Panc1 (cell line): ENCODE data around the gene SRPRA. TPM values are rescaled to one million over a fixed set of nuclear protein-coding genes. Genes with fewer than 3 reads are reported as not detected.

Experiments used
- ATAC-seq: fragments of 200-7000 bp; cut with Tn5 transposase; 2 replicates; pipeline ENCODE4 v1.9.1; 2020; ENCODE audit warnings: mild to moderate bottlenecking, moderate library complexity
- BruUV-seq: library from RNA; stranded (reverse); fragments of 400-500 nt; replicated peaks from 2 replicates; lab custom pipeline; 2021; lab: Mats Ljungman, UMichigan
- CTCF ChIA-PET: fragments of 300-600 bp; sonication (Branson Sonifier 250); formaldehyde crosslinking; loops from one replicate; lab custom pipeline; 2022; ENCODE audit warnings: antibody characterized with exemption; lab: Charles Lee
- POLR2A ChIA-PET: fragments of 300-600 bp; sonication (Branson Sonifier 250); formaldehyde crosslinking; loops from one replicate; lab custom pipeline; 2022; ENCODE audit warnings: antibody characterized with exemption; lab: Charles Lee
- DNase-seq: peaks from one replicate; pipeline ENCODE4 v3.0.0-alpha.2; 2010; ENCODE audit warnings: low read depth, low spot score
- H3K27ac ChIP-seq: 2 replicates; pipeline ENCODE4 v1.5.1; 2011; ENCODE audit warnings: mild to moderate bottlenecking, low read length, inconsistent platforms
- H3K27me3 ChIP-seq: fragments of 200-500 bp; sonication (Bioruptor generic); 2 replicates; pipeline ENCODE4 v1.6.0; 2014; ENCODE audit warnings: low read length, inconsistent platforms; ENCODE audit not compliant: control insufficient read depth, insufficient read depth
- H3K36me3 ChIP-seq: fragments of 200-500 bp; sonication (Bioruptor generic); 2 replicates; pipeline ENCODE4 v1.5.1; 2014; ENCODE audit warnings: inconsistent platforms, mild to moderate bottlenecking, low read length, moderate library complexity; ENCODE audit not compliant: control insufficient read depth, insufficient read depth
- H3K4me1 ChIP-seq: 2 replicates; pipeline ENCODE4 v1.5.1; 2011; ENCODE audit warnings: inconsistent platforms, mild to moderate bottlenecking, low read length, moderate library complexity; ENCODE audit not compliant: control insufficient read depth, insufficient read depth
- H3K4me3 ChIP-seq, 2 experiments: 2 replicates each; pipeline ENCODE4 v1.5.1; 2011 to 2012; ENCODE audit warnings: low read depth in 2 of 2, low read length in 2 of 2, mild to moderate bottlenecking in 2 of 2, inconsistent platforms in 1 of 2, moderate library complexity in 1 of 2
- H3K9me3 ChIP-seq: fragments of 200-500 bp; sonication (Bioruptor generic); 2 replicates; pipeline ENCODE4 v1.5.1; 2014; ENCODE audit warnings: low read depth, mild to moderate bottlenecking, inconsistent platforms, low read length, moderate library complexity; ENCODE audit not compliant: control insufficient read depth, insufficient read depth
- CTCF ChIP-seq: fragments of 450-650 bp; IDR thresholded peaks from 2 replicates; pipeline ENCODE4 v1.5.1; 2017; ENCODE audit warnings: mild to moderate bottlenecking
- POLR2AphosphoS5 ChIP-seq: IDR thresholded peaks from 2 replicates; pipeline ENCODE4 v1.6.1; 2012; ENCODE audit warnings: mild to moderate bottlenecking, low read depth, low read length, moderate library complexity
- REST ChIP-seq, 2 experiments: IDR thresholded peaks; 2 replicates each; pipeline ENCODE4 v1.6.1; 2011 to 2012; ENCODE audit warnings: low read depth in 2 of 2, control low read depth in 1 of 2, low read length in 1 of 2, mild to moderate bottlenecking in 1 of 2, moderate library complexity in 1 of 2; ENCODE audit not compliant: insufficient read depth in 1 of 2
- SIN3A ChIP-seq: IDR thresholded peaks from 2 replicates; pipeline ENCODE4 v1.6.1; 2012; ENCODE audit warnings: low read depth, mild to moderate bottlenecking, low read length, moderate library complexity, borderline replicate concordance; ENCODE audit not compliant: insufficient read depth
- TCF7L2 ChIP-seq: IDR thresholded peaks from 2 replicates; pipeline ENCODE4 v1.6.1; 2011; ENCODE audit warnings: mild to moderate bottlenecking, low read depth, low read length, inconsistent platforms
- in situ Hi-C: cut with HindIII; loops from 2 replicates; pipeline ENCODE4 v1.10.0; 2016; ENCODE audit warnings: low sequenced_read_pairs, low pct_unique_long_range_greater_than_20kb
- intact Hi-C: fragments of 100-400 bp; cut with micrococcal nuclease; formaldehyde crosslinking; loops from one replicate; pipeline ENCODE4 v1.10.0; 2022; ENCODE audit not compliant: unreplicated experiment
- total RNA-seq: library from RNA; stranded (reverse); gene quantifications from one replicate; pipeline ENCODE4 v1.2.1, GENCODE V29; 2021; ENCODE audit not compliant: unreplicated experiment

SRPRA gene
- total RNA-seq, 1 experiment from 2014 or later = 149 TPM

GRCh38 chr11:126308271-126308671, 39.6 kb upstream of the SRPRA start:
- POLR2A ChIA-PET = no interaction called here
- no peak for TF ChIP-seq SIN3A
- no peak for TF ChIP-seq POLR2AphosphoS5
- TF ChIP-seq CTCF = no peak
- TF ChIP-seq REST (IDR thresholded peaks at IDR 0.05; ENCODE audit: insufficient read depth in 1 of 2, low read depth in 2 of 2, low read length in 1 of 2) = no peak
- no peak for TF ChIP-seq TCF7L2
- Histone ChIP-seq H3K27ac (no peak overlapping the region), H3K4me3 (no peak overlapping the region), H3K4me1 (peaks cover 6% of the 10 kb centered on the region; the same call in 1 of the 2 replicates), H3K27me3 (no peaks in the 10 kb centered on the region), H3K36me3 (no peaks in the 10 kb centered on the region), H3K9me3 (no peaks in the 10 kb centered on the region)
- in situ Hi-C loops (no loop called here), intact Hi-C loops (no loop called here)
- DNase-seq (no peak), ATAC-seq (no peak)
- no TSS peak for BruUV-seq
- CTCF ChIA-PET = no interaction called here

GRCh38 chr11:126307706-126308105, 39.0 kb upstream of the SRPRA start:
- no TSS peak for BruUV-seq
- H3K9me3 ChIP-seq = no peaks in the 10 kb centered on the region
- H3K27ac ChIP-seq = no peak overlapping the region
- in situ Hi-C loops (no loop called here), intact Hi-C loops (no loop called here)
- H3K27me3 ChIP-seq = no peaks in the 10 kb centered on the region
- ChIA-PET POLR2A (no interaction called here), CTCF (interaction anchor here (0.7 kb wide), 1 partner anchor 163 kb away, joined by 4 read pairs; no protein-coding TSS in a partner anchor)
- ATAC-seq (no peak), DNase-seq (no peak)
- no peaks in the 10 kb centered on the region for H3K36me3 ChIP-seq
- H3K4me1 ChIP-seq = peaks cover 7% of the 10 kb centered on the region; the same call in 1 of the 2 replicates
- TF ChIP-seq REST (IDR thresholded peaks at IDR 0.05; ENCODE audit: insufficient read depth in 1 of 2, low read depth in 2 of 2, low read length in 1 of 2) (no peak), POLR2AphosphoS5 (no peak), TCF7L2 (no peak), SIN3A (no peak), CTCF (no peak)
- H3K4me3 ChIP-seq = no peak overlapping the region
